ENCODE results near the gene SMG9.
A peak's percentile ranks its signal among the peaks of the same experiment; 100 is the strongest.

The SMG9 gene

DNA sequence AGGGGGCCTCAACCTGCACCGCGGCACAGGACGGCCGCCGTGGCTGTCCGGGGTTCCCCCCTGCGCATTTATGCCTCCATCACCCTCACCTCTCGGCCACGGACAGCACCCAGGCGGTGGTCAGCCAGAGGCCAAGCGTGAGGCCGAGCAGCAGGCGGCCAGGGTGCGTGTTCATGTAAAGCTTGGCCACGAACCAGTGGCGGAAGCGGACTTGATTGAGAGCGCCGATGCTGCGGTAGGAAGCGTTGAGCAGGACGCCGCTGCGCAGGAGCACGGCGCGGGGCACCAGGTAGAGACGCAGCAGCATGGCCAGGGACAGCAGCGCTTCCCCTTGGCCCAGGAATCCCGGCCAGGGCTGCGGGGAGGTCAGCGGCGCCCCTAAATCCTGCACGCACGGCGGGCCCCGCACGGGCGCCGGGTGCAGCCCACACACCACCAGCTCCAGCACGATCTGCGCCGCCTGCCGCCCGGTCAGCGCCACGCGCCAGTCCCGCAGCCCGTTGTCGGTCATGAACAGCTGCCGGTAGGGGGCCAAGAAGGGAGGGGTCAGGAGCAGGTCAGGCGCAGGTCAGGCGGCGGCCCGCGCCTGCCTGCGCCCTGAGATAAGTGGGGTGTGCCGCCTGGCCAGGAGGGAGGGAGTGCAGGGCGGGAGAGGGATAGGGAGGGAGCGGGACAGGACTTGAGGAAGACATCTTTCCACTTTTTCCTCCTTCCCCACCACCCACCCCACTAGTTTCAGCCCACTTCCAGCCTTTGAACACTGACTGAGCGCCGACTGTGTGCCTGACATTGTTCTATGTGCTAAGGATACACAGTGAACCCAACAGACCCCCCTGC, 19.6 kb upstream of the SMG9 start:
- TF ChIP-seq, protein P1, sequence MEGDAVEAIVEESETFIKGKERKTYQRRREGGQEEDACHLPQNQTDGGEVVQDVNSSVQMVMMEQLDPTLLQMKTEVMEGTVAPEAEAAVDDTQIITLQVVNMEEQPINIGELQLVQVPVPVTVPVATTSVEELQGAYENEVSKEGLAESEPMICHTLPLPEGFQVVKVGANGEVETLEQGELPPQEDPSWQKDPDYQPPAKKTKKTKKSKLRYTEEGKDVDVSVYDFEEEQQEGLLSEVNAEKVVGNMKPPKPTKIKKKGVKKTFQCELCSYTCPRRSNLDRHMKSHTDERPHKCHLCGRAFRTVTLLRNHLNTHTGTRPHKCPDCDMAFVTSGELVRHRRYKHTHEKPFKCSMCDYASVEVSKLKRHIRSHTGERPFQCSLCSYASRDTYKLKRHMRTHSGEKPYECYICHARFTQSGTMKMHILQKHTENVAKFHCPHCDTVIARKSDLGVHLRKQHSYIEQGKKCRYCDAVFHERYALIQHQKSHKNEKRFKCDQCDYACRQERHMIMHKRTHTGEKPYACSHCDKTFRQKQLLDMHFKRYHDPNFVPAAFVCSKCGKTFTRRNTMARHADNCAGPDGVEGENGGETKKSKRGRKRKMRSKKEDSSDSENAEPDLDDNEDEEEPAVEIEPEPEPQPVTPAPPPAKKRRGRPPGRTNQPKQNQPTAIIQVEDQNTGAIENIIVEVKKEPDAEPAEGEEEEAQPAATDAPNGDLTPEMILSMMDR (IDR thresholded peaks at IDR 0.05; ENCODE audit: low read depth, low read length) = peak; percentile 76
- peak overlapping the region; percentile 4 to 10 for H3K4me3 ChIP-seq (replicated peaks in 1 of 2; ENCODE audit: low read depth in 2 of 2, low read length in 2 of 2)
- DNase-seq (ENCODE audit: low read depth in 2 of 2) = peak; percentile 71 to 77

DNA sequence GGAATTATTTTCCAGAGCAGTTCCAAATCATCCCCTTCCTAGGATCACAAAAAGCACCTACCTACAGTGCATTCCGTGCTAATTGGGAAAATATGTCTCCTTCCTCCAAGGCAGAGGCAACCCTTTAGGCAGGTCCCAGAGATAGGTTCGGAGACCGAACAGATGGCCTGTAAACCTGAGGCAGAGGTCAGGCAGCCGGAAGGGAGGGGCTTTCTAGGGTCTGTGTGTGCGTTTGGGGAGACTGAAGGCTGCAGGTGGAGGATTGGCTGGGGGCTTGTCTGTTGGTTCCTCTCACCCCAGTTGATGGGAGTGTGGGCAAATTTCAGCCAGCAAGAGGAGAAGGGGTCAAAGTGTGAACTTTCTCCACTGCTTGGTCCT, 19.0 kb upstream of the SMG9 start:
- TF ChIP-seq, protein P1 (IDR thresholded peaks at IDR 0.05; ENCODE audit: low read depth, low read length) = no peak
- no peak for DNase-seq (ENCODE audit: low read depth in 2 of 2)
- H3K4me3 ChIP-seq (replicated peaks in 1 of 2; ENCODE audit: low read depth in 2 of 2, low read length in 2 of 2) = no peak overlapping the region

DNA sequence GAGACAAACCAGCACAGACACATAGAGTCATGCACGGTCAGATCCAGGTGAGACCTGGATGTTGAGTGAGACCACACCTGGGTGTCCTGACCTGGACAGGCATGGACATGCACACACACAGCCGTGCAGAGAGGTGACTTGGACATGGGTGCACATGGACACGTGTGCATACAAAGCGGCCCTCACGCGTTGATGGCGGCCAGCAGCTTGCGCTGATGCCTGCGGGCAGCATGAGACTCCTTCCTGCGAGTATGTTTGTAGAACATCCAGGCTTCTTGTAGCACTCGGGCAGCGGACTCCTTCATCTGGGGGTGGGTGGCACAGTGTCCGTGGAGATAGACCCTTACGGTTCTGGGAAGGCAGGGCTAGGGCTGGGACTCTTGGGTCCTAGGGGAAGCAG, 14.5 kb upstream of the SMG9 start:
- TF ChIP-seq, protein P1 (IDR thresholded peaks at IDR 0.05; ENCODE audit: low read depth, low read length) = no peak
- no peak for DNase-seq (ENCODE audit: low read depth in 2 of 2)
- no peak overlapping the region for H3K4me3 ChIP-seq (replicated peaks in 1 of 2; ENCODE audit: low read depth in 2 of 2, low read length in 2 of 2)

DNA sequence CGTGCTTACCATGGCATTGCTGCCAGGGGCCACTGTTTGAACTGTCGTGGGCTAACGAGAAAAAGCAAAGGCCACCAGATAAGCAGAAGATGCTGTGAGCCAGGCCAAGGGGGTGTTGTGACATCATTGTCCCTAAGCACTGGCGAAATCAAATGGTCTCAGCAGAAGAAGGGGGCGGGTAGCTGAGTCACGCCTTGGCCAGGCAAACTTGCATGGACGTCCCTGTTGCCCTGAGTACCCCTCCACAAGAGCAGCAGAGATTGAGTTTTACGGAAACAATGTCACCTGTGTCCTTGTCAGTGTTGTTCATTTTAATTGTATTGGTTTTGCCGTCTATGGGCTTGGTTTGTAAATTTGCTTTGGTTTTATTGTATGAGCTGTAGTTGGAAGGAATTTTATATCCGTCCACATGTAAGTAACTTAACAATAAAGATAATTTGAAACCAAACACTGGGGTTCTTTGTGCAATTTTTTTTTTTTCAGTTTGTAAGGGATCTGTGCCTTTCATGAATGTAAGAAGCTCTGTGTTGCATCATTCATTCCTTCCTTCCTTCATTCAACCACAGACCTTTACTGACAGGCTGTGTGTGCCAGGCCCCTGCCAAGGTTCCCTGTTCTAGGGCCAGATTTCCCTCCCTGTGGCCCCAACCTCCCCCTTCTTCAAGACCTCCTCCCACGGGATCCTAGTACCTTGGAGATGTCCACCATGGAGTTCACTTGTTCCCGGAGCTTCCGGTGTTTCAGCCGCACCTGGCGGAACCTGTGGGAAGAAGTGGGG, 13.7 kb upstream of the SMG9 start:
- no peak overlapping the region for H3K4me3 ChIP-seq (replicated peaks in 1 of 2; ENCODE audit: low read depth in 2 of 2, low read length in 2 of 2)
- DNase-seq (ENCODE audit: low read depth in 2 of 2) = peak in 1 of 2 donors; percentile 19
- TF ChIP-seq, protein P1 (IDR thresholded peaks at IDR 0.05; ENCODE audit: low read depth, low read length) = no peak

DNA sequence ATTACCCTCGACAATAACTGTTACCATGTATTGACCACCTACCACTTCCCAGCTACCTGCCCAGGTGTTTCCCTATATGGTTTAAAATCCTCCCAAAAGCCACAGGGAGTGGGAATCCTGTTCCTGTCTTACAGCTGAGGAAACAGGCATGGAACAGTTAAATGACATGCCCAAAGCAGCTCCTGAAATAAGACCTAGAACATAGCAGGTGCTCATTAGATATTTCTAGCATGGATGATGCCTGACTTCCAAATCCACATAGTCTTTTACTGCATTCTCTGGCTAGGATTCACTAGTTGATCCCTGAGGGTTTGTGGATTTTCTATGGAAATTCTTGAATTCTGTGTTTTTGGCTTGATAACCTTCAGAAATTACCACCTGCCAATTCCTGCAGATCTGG, 13.1 kb upstream of the SMG9 start:
- TF ChIP-seq, protein P1 (IDR thresholded peaks at IDR 0.05; ENCODE audit: low read depth, low read length) = no peak
- no peak overlapping the region for H3K4me3 ChIP-seq (replicated peaks in 1 of 2; ENCODE audit: low read depth in 2 of 2, low read length in 2 of 2)
- no peak for DNase-seq (ENCODE audit: low read depth in 2 of 2)

DNA sequence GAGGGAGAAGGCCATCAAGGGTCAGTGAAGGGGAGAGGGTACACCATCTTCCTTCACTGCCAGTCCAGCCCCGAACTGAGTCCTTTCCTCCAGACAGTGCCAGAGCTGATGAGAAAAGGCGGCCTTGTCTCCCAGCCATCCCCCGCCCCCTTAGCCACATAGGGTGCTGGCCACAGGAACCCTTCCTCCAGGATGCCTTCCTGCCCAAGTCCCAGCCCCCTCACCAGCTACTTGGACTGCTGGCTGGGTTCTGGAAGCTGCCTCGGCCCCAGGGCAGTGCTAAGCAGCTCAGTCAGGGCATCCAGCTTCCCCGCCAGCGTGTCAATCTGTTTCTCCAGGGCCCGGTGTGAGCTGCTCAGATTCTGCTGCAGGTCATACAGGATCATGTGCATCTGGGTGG, 12.6 kb upstream of the SMG9 start:
- TF ChIP-seq, protein P1 (IDR thresholded peaks at IDR 0.05; ENCODE audit: low read depth, low read length) = no peak
- H3K4me3 ChIP-seq (replicated peaks in 1 of 2; ENCODE audit: low read depth in 2 of 2, low read length in 2 of 2) = no peak overlapping the region
- no peak for DNase-seq (ENCODE audit: low read depth in 2 of 2)

Data from cardiac fibroblast (primary cell).